GM12873 (cell line): ENCODE data around the gene LARGE1.

Source experiments
- TF ChIP-seq, protein P1 (sequence below): IDR thresholded peaks from 2 replicates; pipeline ENCODE4 v1.5.1; 2012; ENCODE audit warnings: low read depth, mild to moderate bottlenecking, moderate library complexity, low read length, control low read depth; ENCODE audit not compliant: insufficient read depth; ENCODE audit errors: missing control alignments

LARGE1 gene

DNA sequence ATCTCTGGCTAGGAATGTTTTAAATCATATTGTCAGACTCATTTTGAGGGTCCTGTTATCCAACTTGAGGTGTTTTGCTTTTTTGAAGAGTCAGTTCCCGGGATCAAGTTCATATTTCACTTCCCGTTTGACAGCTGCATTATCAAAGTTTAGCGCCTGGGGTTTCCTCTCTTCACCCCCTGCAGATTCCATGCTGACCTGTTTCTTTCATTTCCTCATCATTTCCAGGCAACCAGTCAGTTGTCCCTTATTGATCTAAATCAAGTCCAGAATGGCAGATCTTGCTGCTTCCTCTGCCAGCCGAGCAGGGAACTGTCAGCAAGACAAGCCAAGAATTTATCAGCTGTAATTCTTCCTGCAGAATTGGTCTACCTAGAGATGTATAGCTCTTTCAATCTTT is 664.5 kb downstream of the LARGE1 start:
- TF ChIP-seq, protein P1, sequence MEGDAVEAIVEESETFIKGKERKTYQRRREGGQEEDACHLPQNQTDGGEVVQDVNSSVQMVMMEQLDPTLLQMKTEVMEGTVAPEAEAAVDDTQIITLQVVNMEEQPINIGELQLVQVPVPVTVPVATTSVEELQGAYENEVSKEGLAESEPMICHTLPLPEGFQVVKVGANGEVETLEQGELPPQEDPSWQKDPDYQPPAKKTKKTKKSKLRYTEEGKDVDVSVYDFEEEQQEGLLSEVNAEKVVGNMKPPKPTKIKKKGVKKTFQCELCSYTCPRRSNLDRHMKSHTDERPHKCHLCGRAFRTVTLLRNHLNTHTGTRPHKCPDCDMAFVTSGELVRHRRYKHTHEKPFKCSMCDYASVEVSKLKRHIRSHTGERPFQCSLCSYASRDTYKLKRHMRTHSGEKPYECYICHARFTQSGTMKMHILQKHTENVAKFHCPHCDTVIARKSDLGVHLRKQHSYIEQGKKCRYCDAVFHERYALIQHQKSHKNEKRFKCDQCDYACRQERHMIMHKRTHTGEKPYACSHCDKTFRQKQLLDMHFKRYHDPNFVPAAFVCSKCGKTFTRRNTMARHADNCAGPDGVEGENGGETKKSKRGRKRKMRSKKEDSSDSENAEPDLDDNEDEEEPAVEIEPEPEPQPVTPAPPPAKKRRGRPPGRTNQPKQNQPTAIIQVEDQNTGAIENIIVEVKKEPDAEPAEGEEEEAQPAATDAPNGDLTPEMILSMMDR = no peak

DNA sequence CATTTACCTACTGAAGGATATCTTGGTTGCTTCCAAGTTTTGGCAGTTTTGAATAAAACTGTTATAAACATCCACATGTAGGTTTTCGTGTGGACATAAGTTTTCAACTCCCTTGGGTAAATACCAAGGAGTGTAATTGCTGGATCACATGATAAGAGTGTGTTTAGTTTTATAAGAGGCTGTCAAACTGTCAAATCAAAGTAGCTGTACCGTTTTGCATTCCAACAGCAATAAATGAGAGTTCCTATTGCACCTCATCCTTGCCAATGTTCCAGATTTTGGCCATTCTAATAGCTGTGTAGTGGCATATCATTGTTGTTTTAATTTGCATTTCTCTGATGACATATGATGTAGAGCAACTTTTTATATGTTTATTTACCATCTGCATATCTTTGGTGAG is 671.3 kb downstream of the LARGE1 start:
- TF ChIP-seq, protein P1 = no peak

DNA sequence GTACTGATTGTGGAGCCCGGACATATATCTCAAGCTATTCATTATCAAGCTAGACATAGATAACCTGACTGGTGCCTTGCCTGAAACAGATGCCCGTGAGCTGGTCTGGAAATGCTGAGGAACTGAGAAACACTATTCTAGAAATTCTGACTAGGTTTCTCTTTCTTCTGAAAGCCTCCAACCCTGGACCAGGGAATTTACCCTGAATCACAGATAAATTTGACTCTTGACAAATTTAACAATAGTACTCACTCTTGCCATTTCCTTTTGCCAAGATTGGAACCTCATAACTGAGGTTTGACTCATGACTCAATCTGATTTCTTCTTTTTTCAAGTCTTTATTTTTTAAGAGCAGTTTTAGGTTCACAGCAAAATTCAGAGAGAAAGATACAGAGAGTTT is 672.5 kb downstream of the LARGE1 start:
- TF ChIP-seq, protein P1 = no peak

DNA sequence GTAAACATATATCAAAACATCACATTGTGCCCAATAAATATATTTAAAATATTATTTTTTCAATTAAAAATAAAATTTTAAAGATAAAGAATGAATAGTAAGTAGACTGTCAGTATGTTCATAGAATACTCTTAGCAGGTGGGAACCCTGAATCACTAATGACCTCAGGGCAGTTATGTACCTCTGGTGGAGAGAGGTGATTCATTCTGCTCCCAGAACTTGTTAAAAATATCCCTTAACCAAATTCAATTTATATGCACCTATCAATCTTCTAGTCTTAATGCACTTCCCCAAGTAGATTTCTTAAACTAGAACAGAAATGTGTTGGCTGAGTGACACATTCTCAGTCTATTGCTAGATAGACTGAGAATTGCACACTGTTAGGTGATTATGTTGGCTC is 678.2 kb downstream of the LARGE1 start:
- TF ChIP-seq, protein P1 = no peak

DNA sequence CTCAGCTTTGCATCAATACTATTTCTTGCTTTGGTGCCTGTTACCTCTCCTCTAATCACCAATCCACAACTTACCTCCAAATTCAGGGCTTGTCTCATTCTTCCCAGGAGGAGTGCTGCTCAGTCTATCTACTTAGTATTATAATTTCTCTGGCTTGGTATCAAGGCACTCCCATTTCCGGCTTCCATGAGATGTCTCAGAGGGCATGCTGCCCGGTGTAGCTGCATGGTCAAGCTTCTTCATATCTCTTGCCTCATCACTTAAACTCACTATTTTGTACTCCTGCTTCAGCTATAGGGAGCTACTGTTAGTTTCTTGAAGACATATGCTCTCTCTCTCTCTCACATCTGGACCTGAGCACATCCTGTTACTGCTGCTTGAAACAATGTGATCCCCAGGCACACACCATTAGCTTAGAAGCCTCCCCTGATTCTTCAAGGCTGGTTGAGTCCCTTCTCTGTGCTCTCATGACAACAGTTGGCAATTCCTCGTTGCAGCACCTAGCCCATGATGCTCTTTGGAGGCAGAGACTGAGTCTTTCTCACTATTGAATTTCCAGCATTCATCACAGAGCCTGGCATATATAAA is 679.3 kb downstream of the LARGE1 start:
- TF ChIP-seq, protein P1 = no peak

DNA sequence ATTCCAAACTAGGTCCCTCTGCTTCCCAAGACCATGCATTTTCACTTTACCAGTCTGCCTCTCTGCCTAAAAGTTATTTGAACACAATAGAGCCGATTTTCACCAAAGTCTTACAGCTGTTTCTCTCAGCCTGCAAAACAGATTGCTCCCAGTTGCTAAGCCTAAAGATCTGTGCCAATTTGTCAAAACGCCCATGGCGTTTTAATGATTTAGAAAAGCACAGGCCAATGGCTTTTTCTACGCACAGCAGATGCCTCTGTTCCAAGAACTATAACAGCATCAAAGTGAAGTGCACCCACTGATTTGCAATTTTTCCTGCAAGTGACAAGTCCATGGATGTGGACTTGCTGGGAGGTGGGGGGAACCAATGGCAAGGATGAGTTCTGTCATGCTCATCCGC is 688.2 kb downstream of the LARGE1 start:
- TF ChIP-seq, protein P1 = no peak

DNA sequence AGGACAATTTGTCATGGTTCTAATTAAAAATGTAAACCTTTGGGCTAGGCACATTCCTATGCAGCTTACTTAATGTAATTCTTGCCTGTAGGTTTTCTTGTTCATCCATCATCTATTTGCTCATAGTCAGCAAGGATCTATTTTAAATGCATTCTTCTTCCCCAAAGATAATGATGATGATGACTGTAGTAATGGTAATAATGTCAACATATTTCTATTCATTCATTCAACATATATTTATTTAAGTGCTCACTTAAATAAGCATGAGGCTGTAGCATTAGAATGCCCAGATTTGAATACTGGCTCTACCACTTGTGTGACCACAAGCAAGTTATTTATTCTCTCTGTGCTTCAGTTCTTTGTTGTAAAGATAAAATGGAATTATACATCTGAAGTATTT is 692.5 kb downstream of the LARGE1 start:
- TF ChIP-seq, protein P1 = no peak
